Measurements from ENCODE around the gene VEGFA.

VEGFA gene

GRCh38 chr6:43760210-43761168 is 9.5 kb upstream of the VEGFA start:
- no peak for DNase-seq

GRCh38 chr6:43761666-43762409 is 8.2 kb upstream of the VEGFA start:
- DNase-seq: no peak

- DNase-seq: no peak
Observed at GRCh38 chr6:43762410-43762768, 7.6 kb upstream of the VEGFA start.

- no peak for DNase-seq
Observed at GRCh38 chr6:43762966-43763695, 6.9 kb upstream of the VEGFA start.

- DNase-seq: no peak
Observed at GRCh38 chr6:43763812-43764522, 6.0 kb upstream of the VEGFA start.

- DNase-seq: no peak
Observed at GRCh38 chr6:43764772-43765171, 5.2 kb upstream of the VEGFA start.

- DNase-seq: no peak
Observed at GRCh38 chr6:43765776-43766499, 4.1 kb upstream of the VEGFA start.

GRCh38 chr6:43766500-43766853 is 3.5 kb upstream of the VEGFA start:
- no peak for DNase-seq

- DNase-seq: no peak
Observed at GRCh38 chr6:43766964-43767461, 3.0 kb upstream of the VEGFA start.

GRCh38 chr6:43767553-43768505 is 2.2 kb upstream of the VEGFA start:
- DNase-seq: no peak

GRCh38 chr6:43768506-43768860 is 1.5 kb upstream of the VEGFA start:
- no peak for DNase-seq

- DNase-seq: peak; percentile 59 to 88
Observed at GRCh38 chr6:43768983-43769525, 957 bp upstream of the VEGFA start.

- DNase-seq: peak in 1 of 2 experiments; percentile 41
Observed at GRCh38 chr6:43770372-43771209, 580 bp downstream of the VEGFA start.

- peak; percentile 23 to 54 for DNase-seq
Observed at GRCh38 chr6:43771210-43771857, 1.3 kb downstream of the VEGFA start.

- DNase-seq: peak in 1 of 2 experiments; percentile 60
Observed at GRCh38 chr6:43771858-43772680, 2.1 kb downstream of the VEGFA start.

- peak in 1 of 2 experiments; percentile 42 for DNase-seq
Observed at GRCh38 chr6:43772681-43773049, 2.7 kb downstream of the VEGFA start.

GRCh38 chr6:43773050-43773979 is 3.3 kb downstream of the VEGFA start:
- peak in 1 of 2 experiments; percentile 55 for DNase-seq

All from NCI-H446 (cell line).